K562 (cell line): ENCODE measurements around the gene ZNF865. TPM values are rescaled to one million over a fixed set of nuclear protein-coding genes. Genes with fewer than 3 reads are reported as not detected.
A peak's percentile ranks its signal among the peaks of the same experiment; 100 is the strongest.

Experiments
- NCOA1 ChIP-seq: fragments of 450-650 bp; IDR thresholded peaks from 2 replicates; pipeline ENCODE4 v1.6.1; 2016; ENCODE audit warnings: low read depth
- NFE2 ChIP-seq: IDR thresholded peaks from 2 replicates; pipeline ENCODE4 v1.6.1; 2014; ENCODE audit warnings: antibody characterized with exemption, low read depth
- PHF8 ChIP-seq: fragments of 200-600 bp; sonication (generic); IDR thresholded peaks from 2 replicates; pipeline ENCODE4 v1.6.1; 2012; ENCODE audit warnings: mixed run types, mild to moderate bottlenecking, inconsistent platforms, low read length, moderate library complexity, borderline replicate concordance
- RBM34 ChIP-seq: fragments of 200-400 bp; formaldehyde crosslinking; IDR thresholded peaks from 2 replicates; pipeline ENCODE4 v1.6.1; 2018; ENCODE audit warnings: low read length, borderline replicate concordance; ENCODE audit not compliant: insufficient read depth
- SIRT6 ChIP-seq: IDR thresholded peaks from one replicate; pipeline ENCODE4 v1.6.1; 2012; ENCODE audit warnings: low read depth, mild to moderate bottlenecking, control low read depth, inconsistent platforms, low read length, moderate library complexity
- SMAD4 ChIP-seq: fragments of 250-450 bp; sonication (Bioruptor Pico); conservative IDR thresholded peaks from 2 replicates; pipeline ENCODE4 v1.8.0; 2021; ENCODE audit warnings: inconsistent platforms, mild to moderate bottlenecking, moderate library complexity
- SMARCB1 ChIP-seq: IDR thresholded peaks from 2 replicates; pipeline ENCODE4 v1.6.1; 2011; ENCODE audit warnings: improper control_type of control experiment, low read depth; ENCODE audit not compliant: insufficient read length
- TCFL5 ChIP-seq: fragments of 250-450 bp; sonication (Bioruptor Pico); conservative IDR thresholded peaks from 2 replicates; pipeline ENCODE4 v1.6.1; 2021; ENCODE audit warnings: mild to moderate bottlenecking, moderate library complexity, matching md5 sums
- ZKSCAN1 ChIP-seq: fragments of 150-350 bp; IDR thresholded peaks from 2 replicates; pipeline ENCODE4 v1.6.1; 2016; ENCODE audit warnings: low read depth, low read length
- ZNF175 ChIP-seq: fragments of 200-800 bp; sonication (Bioruptor generic); IDR thresholded peaks from 2 replicates; pipeline ENCODE4 v1.6.1; 2016; ENCODE audit warnings: low read depth, mild to moderate bottlenecking, missing genetic modification characterization, missing compliant biosample characterization
- ZNF239 ChIP-seq: fragments of 250-450 bp; sonication (Bioruptor Pico); IDR thresholded peaks from 2 replicates; pipeline ENCODE4 v1.4.0; 2020; ENCODE audit warnings: mild to moderate bottlenecking
- ZNF444 ChIP-seq: fragments of 250-450 bp; sonication (Bioruptor Pico); IDR thresholded peaks from 2 replicates; pipeline ENCODE4 v1.4.0; 2020; ENCODE audit warnings: mild to moderate bottlenecking, moderate library complexity
- ZNF561 ChIP-seq: fragments of 450-650 bp; formaldehyde crosslinking; conservative IDR thresholded peaks from 2 replicates; pipeline ENCODE4 v1.4.0; 2020; ENCODE audit warnings: mild to moderate bottlenecking, moderate library complexity
- ZNF766 ChIP-seq: fragments of 200-800 bp; sonication (Bioruptor generic); conservative IDR thresholded peaks from 2 replicates; pipeline ENCODE4 v1.6.1; 2016; ENCODE audit warnings: missing genetic modification characterization, missing compliant biosample characterization
- polyA plus RNA-seq, 8 experiments: library from polyadenylated mRNA; depleted of rRNA in 4 of 8; stranded (reverse) in 5 of 8; unstranded in 3 of 8; fragments of >200 nt; fragmentation: Nextera tagmentation in 2 of 8; fragmentation: Illumina TruSeq in 1 of 8; extraction: Ambion mirVana in 2 of 8; extraction: Trizol in 1 of 8; gene quantifications; 2 replicates each; pipeline versions ENCODE4 v1.2.1 to v1.2.3, GENCODE V29; 2011 to 2014; ENCODE audit warnings: inconsistent platforms in 1 of 8, missing spikeins in 1 of 8
- total RNA-seq, 7 experiments: library from RNA; depleted of rRNA in 6 of 7; stranded (reverse); fragments of >200 nt in 6 of 7; fragmentation: Illumina TruSeq in 2 of 7; extraction: Trizol in 2 of 7; gene quantifications; 2 replicates each; pipeline versions ENCODE4 v1.2.1 to v1.2.3, GENCODE V29; 2011 to 2021; ENCODE audit warnings: low replicate concordance in 1 of 7
- TF ChIP-seq, protein P1 (sequence below): sonication (generic); formaldehyde crosslinking; IDR thresholded peaks from 2 replicates; pipeline ENCODE4 v1.5.0; 2020; ENCODE audit warnings: missing genetic modification reagents
- TF ChIP-seq, protein P2 (sequence below): fragments of 250-450 bp; sonication (Bioruptor Pico); IDR thresholded peaks from 2 replicates; pipeline ENCODE4 v1.8.0; 2022; ENCODE audit warnings: moderate library complexity, mild to moderate bottlenecking, inconsistent platforms
- TF ChIP-seq, protein P3 (sequence below): fragments of 450-650 bp; IDR thresholded peaks from 2 replicates; pipeline ENCODE4 v1.6.1; 2016; ENCODE audit warnings: low read depth, mild to moderate bottlenecking, moderate library complexity
- TF ChIP-seq, protein P4 (sequence below): sonication (generic); formaldehyde crosslinking; IDR thresholded peaks from 2 replicates; pipeline ENCODE4 v1.8.1; 2023; ENCODE audit warnings: mild to moderate bottlenecking, missing genetic modification reagents
- TF ChIP-seq, protein P5 (sequence below), 3 experiments: IDR thresholded peaks in 2 of 3; conservative IDR thresholded peaks in 1 of 3; 2 replicates each; pipeline ENCODE4 v1.5.1; 2011 to 2012; ENCODE audit warnings: low read length in 3 of 3, mild to moderate bottlenecking in 3 of 3, control low read depth in 2 of 3, improper control_type of control experiment in 1 of 3, inconsistent platforms in 1 of 3, low read depth in 1 of 3, mixed read lengths in 1 of 3, moderate library complexity in 1 of 3; ENCODE audit not compliant: insufficient read depth in 2 of 3
- TF ChIP-seq, protein P6 (sequence below): sonication (generic); formaldehyde crosslinking; IDR thresholded peaks from 2 replicates; pipeline ENCODE4 v1.8.0; 2022; ENCODE audit warnings: mild to moderate bottlenecking, missing genetic modification reagents, borderline replicate concordance

The ZNF865 gene
- total and polyA plus RNA-seq, 9 of the 15 experiments (the other 6 are each of a cell fraction or from before 2014, with no cell fraction given) = 0.40 to 18.8 (median 1.6) TPM; not detected in 2

DNA sequence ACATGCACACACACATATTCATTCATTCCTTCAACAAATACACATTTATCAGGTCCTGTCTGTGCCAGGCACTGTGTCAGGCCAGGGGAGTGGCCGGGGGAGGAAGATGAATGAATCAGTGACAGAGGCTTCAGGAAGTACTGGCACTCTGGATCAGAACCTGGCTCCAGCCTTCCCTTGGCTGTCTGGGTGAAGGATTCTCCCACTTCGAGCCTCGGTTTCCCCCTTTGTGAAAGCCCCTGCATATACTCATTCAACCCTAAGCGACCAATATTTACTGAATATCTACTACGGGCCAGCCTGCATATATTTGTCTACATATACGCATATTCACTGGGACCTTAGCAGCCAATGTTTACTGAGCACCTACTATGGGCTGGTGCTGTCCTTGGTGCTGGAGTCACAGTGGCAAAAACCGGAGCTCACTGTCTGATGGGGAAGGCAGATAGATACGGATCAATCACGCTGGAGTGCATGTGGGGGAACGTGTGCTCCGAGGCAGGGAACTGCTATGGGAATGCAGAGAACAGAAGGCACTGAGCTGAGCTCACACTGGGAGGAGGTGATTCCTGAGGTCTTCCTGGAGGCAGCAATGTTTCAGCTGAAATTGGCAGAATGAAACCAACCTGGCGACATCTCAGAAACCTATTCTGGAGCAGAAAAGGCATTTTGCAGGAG is 24.2 kb upstream of the ZNF865 start (continued):
- TF ChIP-seq NCOA1 = no peak
- TF ChIP-seq, protein P1, sequence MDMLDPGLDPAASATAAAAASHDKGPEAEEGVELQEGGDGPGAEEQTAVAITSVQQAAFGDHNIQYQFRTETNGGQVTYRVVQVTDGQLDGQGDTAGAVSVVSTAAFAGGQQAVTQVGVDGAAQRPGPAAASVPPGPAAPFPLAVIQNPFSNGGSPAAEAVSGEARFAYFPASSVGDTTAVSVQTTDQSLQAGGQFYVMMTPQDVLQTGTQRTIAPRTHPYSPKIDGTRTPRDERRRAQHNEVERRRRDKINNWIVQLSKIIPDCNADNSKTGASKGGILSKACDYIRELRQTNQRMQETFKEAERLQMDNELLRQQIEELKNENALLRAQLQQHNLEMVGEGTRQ (CRISPR knock-in tag) = no peak
- TF ChIP-seq ZNF175 (CRISPR knock-in tag) = no peak
- TF ChIP-seq SMARCB1 = no peak
- TF ChIP-seq SIRT6 = no peak
- no peak for TF ChIP-seq TCFL5 (CRISPR knock-in tag)
- TF ChIP-seq, protein P2, sequence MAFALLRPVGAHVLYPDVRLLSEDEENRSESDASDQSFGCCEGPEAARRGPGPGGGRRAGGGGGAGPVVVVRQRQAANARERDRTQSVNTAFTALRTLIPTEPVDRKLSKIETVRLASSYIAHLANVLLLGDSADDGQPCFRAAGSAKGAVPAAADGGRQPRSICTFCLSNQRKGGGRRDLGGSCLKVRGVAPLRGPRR (CRISPR knock-in tag) = no peak
- TF ChIP-seq ZNF766 (CRISPR knock-in tag) = peak; percentile 40; the same call in 1 of the 2 replicates
- TF ChIP-seq, protein P3, sequence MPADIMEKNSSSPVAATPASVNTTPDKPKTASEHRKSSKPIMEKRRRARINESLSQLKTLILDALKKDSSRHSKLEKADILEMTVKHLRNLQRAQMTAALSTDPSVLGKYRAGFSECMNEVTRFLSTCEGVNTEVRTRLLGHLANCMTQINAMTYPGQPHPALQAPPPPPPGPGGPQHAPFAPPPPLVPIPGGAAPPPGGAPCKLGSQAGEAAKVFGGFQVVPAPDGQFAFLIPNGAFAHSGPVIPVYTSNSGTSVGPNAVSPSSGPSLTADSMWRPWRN = no peak
- no peak for TF ChIP-seq ZNF561 (CRISPR knock-in tag)
- no peak for TF ChIP-seq NFE2
- TF ChIP-seq PHF8 = no peak
- peak; percentile 100 for TF ChIP-seq ZKSCAN1
- no peak for TF ChIP-seq RBM34
- TF ChIP-seq, protein P4, sequence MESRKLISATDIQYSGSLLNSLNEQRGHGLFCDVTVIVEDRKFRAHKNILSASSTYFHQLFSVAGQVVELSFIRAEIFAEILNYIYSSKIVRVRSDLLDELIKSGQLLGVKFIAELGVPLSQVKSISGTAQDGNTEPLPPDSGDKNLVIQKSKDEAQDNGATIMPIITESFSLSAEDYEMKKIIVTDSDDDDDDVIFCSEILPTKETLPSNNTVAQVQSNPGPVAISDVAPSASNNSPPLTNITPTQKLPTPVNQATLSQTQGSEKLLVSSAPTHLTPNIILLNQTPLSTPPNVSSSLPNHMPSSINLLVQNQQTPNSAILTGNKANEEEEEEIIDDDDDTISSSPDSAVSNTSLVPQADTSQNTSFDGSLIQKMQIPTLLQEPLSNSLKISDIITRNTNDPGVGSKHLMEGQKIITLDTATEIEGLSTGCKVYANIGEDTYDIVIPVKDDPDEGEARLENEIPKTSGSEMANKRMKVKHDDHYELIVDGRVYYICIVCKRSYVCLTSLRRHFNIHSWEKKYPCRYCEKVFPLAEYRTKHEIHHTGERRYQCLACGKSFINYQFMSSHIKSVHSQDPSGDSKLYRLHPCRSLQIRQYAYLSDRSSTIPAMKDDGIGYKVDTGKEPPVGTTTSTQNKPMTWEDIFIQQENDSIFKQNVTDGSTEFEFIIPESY (CRISPR knock-in tag) = no peak
- no peak for TF ChIP-seq ZNF444 (CRISPR knock-in tag)
- TF ChIP-seq ZNF239 (CRISPR knock-in tag) = peak; percentile 98
- TF ChIP-seq, protein P5, sequence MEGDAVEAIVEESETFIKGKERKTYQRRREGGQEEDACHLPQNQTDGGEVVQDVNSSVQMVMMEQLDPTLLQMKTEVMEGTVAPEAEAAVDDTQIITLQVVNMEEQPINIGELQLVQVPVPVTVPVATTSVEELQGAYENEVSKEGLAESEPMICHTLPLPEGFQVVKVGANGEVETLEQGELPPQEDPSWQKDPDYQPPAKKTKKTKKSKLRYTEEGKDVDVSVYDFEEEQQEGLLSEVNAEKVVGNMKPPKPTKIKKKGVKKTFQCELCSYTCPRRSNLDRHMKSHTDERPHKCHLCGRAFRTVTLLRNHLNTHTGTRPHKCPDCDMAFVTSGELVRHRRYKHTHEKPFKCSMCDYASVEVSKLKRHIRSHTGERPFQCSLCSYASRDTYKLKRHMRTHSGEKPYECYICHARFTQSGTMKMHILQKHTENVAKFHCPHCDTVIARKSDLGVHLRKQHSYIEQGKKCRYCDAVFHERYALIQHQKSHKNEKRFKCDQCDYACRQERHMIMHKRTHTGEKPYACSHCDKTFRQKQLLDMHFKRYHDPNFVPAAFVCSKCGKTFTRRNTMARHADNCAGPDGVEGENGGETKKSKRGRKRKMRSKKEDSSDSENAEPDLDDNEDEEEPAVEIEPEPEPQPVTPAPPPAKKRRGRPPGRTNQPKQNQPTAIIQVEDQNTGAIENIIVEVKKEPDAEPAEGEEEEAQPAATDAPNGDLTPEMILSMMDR (IDR thresholded peaks at IDR 0.05 in 2 of 3, conservative IDR thresholded peaks at IDR 0.05 in 1 of 3; ENCODE audit: insufficient read depth in 2 of 3, low read depth in 1 of 3, low read length in 3 of 3) = no peak
- TF ChIP-seq SMAD4 = no peak
- TF ChIP-seq, protein P6, sequence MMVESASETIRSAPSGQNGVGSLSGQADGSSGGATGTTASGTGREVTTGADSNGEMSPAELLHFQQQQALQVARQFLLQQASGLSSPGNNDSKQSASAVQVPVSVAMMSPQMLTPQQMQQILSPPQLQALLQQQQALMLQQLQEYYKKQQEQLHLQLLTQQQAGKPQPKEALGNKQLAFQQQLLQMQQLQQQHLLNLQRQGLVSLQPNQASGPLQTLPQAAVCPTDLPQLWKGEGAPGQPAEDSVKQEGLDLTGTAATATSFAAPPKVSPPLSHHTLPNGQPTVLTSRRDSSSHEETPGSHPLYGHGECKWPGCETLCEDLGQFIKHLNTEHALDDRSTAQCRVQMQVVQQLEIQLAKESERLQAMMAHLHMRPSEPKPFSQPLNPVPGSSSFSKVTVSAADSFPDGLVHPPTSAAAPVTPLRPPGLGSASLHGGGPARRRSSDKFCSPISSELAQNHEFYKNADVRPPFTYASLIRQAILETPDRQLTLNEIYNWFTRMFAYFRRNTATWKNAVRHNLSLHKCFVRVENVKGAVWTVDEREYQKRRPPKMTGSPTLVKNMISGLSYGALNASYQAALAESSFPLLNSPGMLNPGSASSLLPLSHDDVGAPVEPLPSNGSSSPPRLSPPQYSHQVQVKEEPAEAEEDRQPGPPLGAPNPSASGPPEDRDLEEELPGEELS (CRISPR knock-in tag) = no peak
